OCI-LY3 (cell line): ENCODE data around the gene OR4K14.

Source experiments
- H2AFZ ChIP-seq: fragments of 200-600, 300-600 bp; shearing (Covaris generic); 2 replicates; pipeline ENCODE4 v1.6.0; 2014; ENCODE audit warnings: antibody characterized with exemption, low read depth, low read length
- H3K27ac ChIP-seq: fragments of 200-600, 300-600 bp; sonication (generic); 2 replicates; pipeline ENCODE4 v1.5.1; 2014; ENCODE audit warnings: mild to moderate bottlenecking, low read length, moderate library complexity, mixed read lengths
- H3K27me3 ChIP-seq: fragments of 200-600, 300-600 bp; sonication (generic); 2 replicates; pipeline ENCODE4 v1.6.1; 2014; ENCODE audit warnings: low read depth, low read length, mixed read lengths
- H3K36me3 ChIP-seq: fragments of 200-600, 300-600 bp; sonication (generic); replicated peaks from 2 replicates; pipeline ENCODE3; 2014; ENCODE audit warnings: low read depth, low read length, mixed read lengths
- H3K4me1 ChIP-seq: fragments of 300-600, 200-600 bp; sonication (generic); 2 replicates; pipeline ENCODE4 v1.6.1; 2014; ENCODE audit warnings: low read length, mixed read lengths
- H3K4me2 ChIP-seq: fragments of 200-600, 300-600 bp; sonication (generic); 2 replicates; pipeline ENCODE4 v1.6.1; 2014; ENCODE audit warnings: low read length, mixed read lengths
- H3K4me3 ChIP-seq: fragments of 300-600, 200-600 bp; sonication (generic); 2 replicates; pipeline ENCODE4 v1.5.1; 2014; ENCODE audit warnings: antibody characterized with exemption, mild to moderate bottlenecking, low read length, moderate library complexity
- H3K79me2 ChIP-seq: fragments of 300-600, 200-600 bp; shearing (Covaris generic); 2 replicates; pipeline ENCODE4 v1.6.1; 2014; ENCODE audit warnings: mild to moderate bottlenecking, low read length, mixed read lengths
- H3K9ac ChIP-seq: fragments of 300-600, 200-600 bp; shearing (Covaris generic); 2 replicates; pipeline ENCODE4 v1.6.0; 2014; ENCODE audit warnings: mild to moderate bottlenecking, low read length, moderate library complexity
- H3K9me3 ChIP-seq: fragments of 200-600, 300-600 bp; shearing (Covaris generic); 2 replicates; pipeline ENCODE4 v1.6.1; 2014; ENCODE audit warnings: low read length, mixed read lengths; ENCODE audit not compliant: insufficient read depth
- H4K20me1 ChIP-seq: fragments of 200-600, 300-600 bp; sonication (generic); 2 replicates; pipeline ENCODE4 v1.6.1; 2016; ENCODE audit warnings: low read length, mixed read lengths; ENCODE audit not compliant: insufficient read depth
- EZH2phosphoT487 ChIP-seq: fragments of 200-600 bp; shearing (Covaris generic); IDR thresholded peaks from 2 replicates; pipeline ENCODE4 v1.6.1; 2018; ENCODE audit warnings: antibody characterized with exemption, mixed run types, low read depth
- TF ChIP-seq, protein P1 (sequence below): fragments of 200-600, 300-600 bp; sonication (generic); IDR thresholded peaks from 2 replicates; pipeline ENCODE4 v1.5.1; 2014; ENCODE audit warnings: antibody characterized with exemption, low read length, low read depth

The OR4K14 gene, protein sequence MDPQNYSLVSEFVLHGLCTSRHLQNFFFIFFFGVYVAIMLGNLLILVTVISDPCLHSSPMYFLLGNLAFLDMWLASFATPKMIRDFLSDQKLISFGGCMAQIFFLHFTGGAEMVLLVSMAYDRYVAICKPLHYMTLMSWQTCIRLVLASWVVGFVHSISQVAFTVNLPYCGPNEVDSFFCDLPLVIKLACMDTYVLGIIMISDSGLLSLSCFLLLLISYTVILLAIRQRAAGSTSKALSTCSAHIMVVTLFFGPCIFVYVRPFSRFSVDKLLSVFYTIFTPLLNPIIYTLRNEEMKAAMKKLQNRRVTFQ

DNA sequence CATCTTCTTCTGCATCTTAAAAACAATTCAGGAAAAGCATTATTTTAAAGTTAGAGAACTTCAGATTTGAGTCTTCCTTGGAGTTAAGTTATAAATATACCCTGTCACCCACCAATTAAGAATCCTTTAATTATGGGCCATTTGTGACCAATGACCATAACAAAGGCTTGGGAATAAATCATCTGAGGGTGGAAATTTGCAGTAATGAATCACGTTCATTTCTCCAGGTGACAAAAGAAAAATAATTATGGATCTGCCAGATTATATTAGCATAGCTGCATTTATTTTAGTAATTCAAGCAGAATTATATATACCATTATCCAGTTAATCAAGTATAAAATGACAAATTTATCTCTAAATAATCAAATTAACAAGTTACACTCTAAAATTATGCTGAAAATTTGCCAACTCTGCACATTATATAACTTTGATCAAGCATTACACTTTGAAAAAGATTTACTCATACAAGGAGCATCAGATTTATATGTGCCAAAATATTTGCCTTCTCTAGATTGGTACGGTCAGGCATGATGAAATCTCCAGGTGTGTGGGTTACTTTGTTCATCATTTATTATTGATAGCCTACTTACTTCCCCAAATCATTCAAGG lies at the start of gene OR4K14:
TSS of gene OR4K14 (minus strand) at position 51 of the 609 bp plus-strand sequence. CDS start 4,114 bp downstream, outside the sequence.
- no peak within 1 kb of the TSS for H2AFZ ChIP-seq
- H3K4me3 ChIP-seq = no peak within 1 kb of the TSS
- no peaks in the 10 kb centered on the region for H3K79me2 ChIP-seq
- no peaks in the 10 kb centered on the region for H3K36me3 ChIP-seq
- TF ChIP-seq EZH2phosphoT487 = no peak
- TF ChIP-seq, protein P1, sequence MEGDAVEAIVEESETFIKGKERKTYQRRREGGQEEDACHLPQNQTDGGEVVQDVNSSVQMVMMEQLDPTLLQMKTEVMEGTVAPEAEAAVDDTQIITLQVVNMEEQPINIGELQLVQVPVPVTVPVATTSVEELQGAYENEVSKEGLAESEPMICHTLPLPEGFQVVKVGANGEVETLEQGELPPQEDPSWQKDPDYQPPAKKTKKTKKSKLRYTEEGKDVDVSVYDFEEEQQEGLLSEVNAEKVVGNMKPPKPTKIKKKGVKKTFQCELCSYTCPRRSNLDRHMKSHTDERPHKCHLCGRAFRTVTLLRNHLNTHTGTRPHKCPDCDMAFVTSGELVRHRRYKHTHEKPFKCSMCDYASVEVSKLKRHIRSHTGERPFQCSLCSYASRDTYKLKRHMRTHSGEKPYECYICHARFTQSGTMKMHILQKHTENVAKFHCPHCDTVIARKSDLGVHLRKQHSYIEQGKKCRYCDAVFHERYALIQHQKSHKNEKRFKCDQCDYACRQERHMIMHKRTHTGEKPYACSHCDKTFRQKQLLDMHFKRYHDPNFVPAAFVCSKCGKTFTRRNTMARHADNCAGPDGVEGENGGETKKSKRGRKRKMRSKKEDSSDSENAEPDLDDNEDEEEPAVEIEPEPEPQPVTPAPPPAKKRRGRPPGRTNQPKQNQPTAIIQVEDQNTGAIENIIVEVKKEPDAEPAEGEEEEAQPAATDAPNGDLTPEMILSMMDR = no peak
- H3K9ac ChIP-seq = no peak within 1 kb of the TSS
- H4K20me1 ChIP-seq = no peaks in the 10 kb centered on the region
- H3K4me2 ChIP-seq = no peak within 1 kb of the TSS
- H3K27ac ChIP-seq = no peak within 1 kb of the TSS
- H3K9me3 ChIP-seq = no peaks in the 10 kb centered on the region
- no peaks in the 10 kb centered on the region for H3K4me1 ChIP-seq
- no peaks in the 10 kb centered on the region for H3K27me3 ChIP-seq

DNA sequence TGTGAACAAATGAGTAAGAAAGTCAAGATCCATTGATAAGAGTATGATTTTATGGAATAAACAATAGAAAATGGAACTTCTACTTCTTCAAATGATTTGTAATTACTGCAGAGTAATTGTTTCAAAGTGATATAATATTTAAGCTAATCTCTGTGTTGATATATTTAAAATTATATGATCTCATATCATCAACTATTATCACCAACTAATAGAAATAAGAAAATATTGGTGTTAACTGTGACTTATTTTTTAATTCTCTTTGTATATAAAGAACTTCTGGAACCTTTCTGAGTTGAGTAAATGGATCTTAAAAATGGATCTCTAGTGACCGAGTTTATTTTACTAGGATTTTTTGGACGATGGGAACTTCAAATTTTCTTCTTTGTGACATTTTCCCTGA lies 40.6 kb upstream of the OR4K14 start, which contains the start of gene OR4L1:
TSS of gene OR4L1 (plus strand) at position 301 of the 400 bp plus-strand sequence. CDS start at position 301, 0 bp downstream.
- TF ChIP-seq, protein P1 = no peak
- no peak for TF ChIP-seq EZH2phosphoT487
- Histone ChIP-seq H3K9ac (no peak within 1 kb of the TSS), H3K4me3 (no peak within 1 kb of the TSS), H3K4me2 (no peak within 1 kb of the TSS), H3K27ac (no peak within 1 kb of the TSS), H3K4me1 (no peaks in the 10 kb centered on the region), H3K79me2 (no peaks in the 10 kb centered on the region), H3K36me3 (no peaks in the 10 kb centered on the region), H3K9me3 (no peaks in the 10 kb centered on the region), H2AFZ (no peak within 1 kb of the TSS), H4K20me1 (no peaks in the 10 kb centered on the region), H3K27me3 (no peaks in the 10 kb centered on the region)

DNA sequence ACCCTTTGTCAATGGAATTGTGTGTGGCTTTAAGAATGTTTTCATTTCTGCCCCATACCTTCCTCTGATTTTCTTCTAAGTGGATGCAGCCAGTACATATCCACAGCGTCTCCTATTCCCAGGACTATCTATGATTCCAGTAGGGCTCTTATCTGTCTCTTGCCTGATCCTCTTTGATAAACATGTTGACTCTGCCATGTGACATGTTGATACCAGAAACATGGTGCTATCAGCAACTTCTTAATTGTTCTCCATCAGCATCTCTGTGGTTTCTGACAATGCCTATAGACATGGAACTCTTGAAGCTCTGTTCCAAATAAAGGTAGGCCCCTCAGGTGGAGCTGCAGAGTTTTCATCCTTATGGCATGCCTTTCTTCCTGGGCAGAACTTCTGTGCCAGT lies 29.1 kb upstream of the OR4K14 start:
- Histone ChIP-seq H3K4me1 (no peaks in the 10 kb centered on the region), H3K27ac (no peak overlapping the region), H4K20me1 (no peaks in the 10 kb centered on the region), H3K9ac (no peak overlapping the region), H3K27me3 (no peaks in the 10 kb centered on the region), H2AFZ (no peak overlapping the region), H3K9me3 (no peaks in the 10 kb centered on the region), H3K4me2 (no peak overlapping the region), H3K79me2 (no peaks in the 10 kb centered on the region), H3K36me3 (no peaks in the 10 kb centered on the region), H3K4me3 (no peak overlapping the region)
- no peak for TF ChIP-seq EZH2phosphoT487
- TF ChIP-seq, protein P1 = no peak

DNA sequence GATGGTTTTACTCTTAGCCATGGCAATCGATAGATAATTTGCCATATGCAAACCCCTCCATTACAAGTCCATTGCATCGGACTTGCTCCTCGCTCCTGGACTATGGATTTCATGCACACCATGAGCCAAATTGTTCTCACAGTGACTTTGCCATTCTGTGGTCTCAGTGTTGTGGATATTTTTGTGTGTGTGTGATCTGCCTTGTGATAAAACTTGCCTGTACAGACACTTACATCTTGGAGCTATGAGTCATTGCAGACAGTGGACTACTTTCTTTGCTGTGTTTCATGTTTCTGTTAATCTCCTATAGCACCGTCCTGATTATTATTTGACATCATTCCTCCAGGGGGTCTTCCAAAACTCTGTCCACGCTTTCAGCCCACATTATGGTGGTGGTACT lies 25.1 kb upstream of the OR4K14 start:
- no peaks in the 10 kb centered on the region for H3K9me3 ChIP-seq

More for the DNA sequence above, 25.1 kb upstream of the OR4K14 start:
- Histone ChIP-seq H2AFZ (no peak overlapping the region), H3K27ac (no peak overlapping the region), H3K9ac (no peak overlapping the region), H3K79me2 (no peaks in the 10 kb centered on the region), H3K4me1 (no peaks in the 10 kb centered on the region), H3K36me3 (no peaks in the 10 kb centered on the region), H3K4me3 (no peak overlapping the region), H3K27me3 (no peaks in the 10 kb centered on the region), H3K4me2 (no peak overlapping the region), H4K20me1 (no peaks in the 10 kb centered on the region)
- TF ChIP-seq, protein P1 = no peak
- TF ChIP-seq EZH2phosphoT487 = no peak
